MM.1S (cell line): ENCODE measurements around the gene GUCA2A.
"Not testable (repeated sequence)": the region's sequence is repeated elsewhere in the genome, so short reads cannot be mapped to it uniquely, and the experiment has no call there.

Experiments used
- DNase-seq: peaks from one replicate; pipeline ENCODE4 v3.0.0-alpha.2; 2015
- H2AFZ ChIP-seq: fragments of 300-600 bp; sonication (generic); 2 replicates; pipeline ENCODE4 v1.6.0; 2016; ENCODE audit warnings: antibody characterized with exemption, low read length
- H3F3A ChIP-seq: fragments of 300-600 bp; sonication (generic); 2 replicates; pipeline ENCODE4 v1.6.1; 2016; ENCODE audit warnings: mild to moderate bottlenecking, antibody characterized with exemption, low read length, moderate library complexity, mixed read lengths; ENCODE audit not compliant: insufficient read depth
- H3K27ac ChIP-seq: fragments of 300-600 bp; sonication (generic); 2 replicates; pipeline ENCODE4 v1.5.1; 2016; ENCODE audit warnings: mild to moderate bottlenecking, low read length
- H3K27me3 ChIP-seq: fragments of 300-600 bp; sonication (generic); replicated peaks from 2 replicates; pipeline ENCODE4 v1.6.0; 2016; ENCODE audit warnings: low read length; ENCODE audit not compliant: insufficient read depth
- H3K36me3 ChIP-seq: fragments of 300-600 bp; sonication (generic); replicated peaks from 2 replicates; pipeline ENCODE4 v1.6.1; 2016; ENCODE audit warnings: mild to moderate bottlenecking, low read length, mixed read lengths; ENCODE audit not compliant: insufficient read depth
- H3K4me1 ChIP-seq: fragments of 300-600 bp; sonication (generic); 2 replicates; pipeline ENCODE4 v1.6.1; 2016; ENCODE audit warnings: low read length, mixed read lengths
- H3K4me2 ChIP-seq: fragments of 300-600 bp; sonication (generic); 2 replicates; pipeline ENCODE4 v1.6.0; 2016; ENCODE audit warnings: low read depth, low read length
- H3K4me3 ChIP-seq: fragments of 300-600 bp; sonication (generic); 2 replicates; pipeline ENCODE4 v1.5.1; 2016; ENCODE audit warnings: low read length, mixed read lengths
- H3K79me2 ChIP-seq: fragments of 300-600 bp; sonication (generic); 2 replicates; pipeline ENCODE4 v1.6.1; 2016; ENCODE audit warnings: mixed run types, low read length, mixed read lengths
- H3K9ac ChIP-seq: fragments of 300-600 bp; sonication (generic); 2 replicates; pipeline ENCODE4 v1.6.1; 2016; ENCODE audit warnings: low read length, mixed read lengths
- H3K9me2 ChIP-seq: fragments of 300-600 bp; sonication (generic); replicated peaks from 2 replicates; pipeline ENCODE4 v1.6.1; 2016; ENCODE audit warnings: mild to moderate bottlenecking, low read length, mixed read lengths; ENCODE audit not compliant: insufficient read depth
- H3K9me3 ChIP-seq: fragments of 300-600 bp; sonication (generic); replicated peaks from 2 replicates; pipeline ENCODE4 v1.6.1; 2016; ENCODE audit warnings: mild to moderate bottlenecking, low read length, mixed read lengths; ENCODE audit not compliant: insufficient read depth
- H4K20me1 ChIP-seq: fragments of 300-600 bp; sonication (generic); 2 replicates; pipeline ENCODE4 v1.6.1; 2016; ENCODE audit warnings: mild to moderate bottlenecking, low read length, moderate library complexity, mixed read lengths; ENCODE audit not compliant: insufficient read depth
- CTCF ChIP-seq: fragments of 300-600 bp; sonication (generic); IDR thresholded peaks from 2 replicates; pipeline ENCODE4 v1.5.1; 2016; ENCODE audit warnings: antibody characterized with exemption, low read length, mixed read lengths
- EZH2 ChIP-seq: fragments of 300-600 bp; sonication (generic); optimal IDR thresholded peaks from 2 replicates; pipeline ENCODE3; 2017; ENCODE audit warnings: low read depth, mild to moderate bottlenecking, antibody characterized with exemption, low read length, mixed read lengths
- EZH2phosphoT487 ChIP-seq: fragments of 300-600 bp; sonication (generic); IDR thresholded peaks from 2 replicates; pipeline ENCODE4 v1.6.1; 2018; ENCODE audit warnings: antibody characterized with exemption, low read length

The GUCA2A gene, protein sequence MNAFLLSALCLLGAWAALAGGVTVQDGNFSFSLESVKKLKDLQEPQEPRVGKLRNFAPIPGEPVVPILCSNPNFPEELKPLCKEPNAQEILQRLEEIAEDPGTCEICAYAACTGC

DNA sequence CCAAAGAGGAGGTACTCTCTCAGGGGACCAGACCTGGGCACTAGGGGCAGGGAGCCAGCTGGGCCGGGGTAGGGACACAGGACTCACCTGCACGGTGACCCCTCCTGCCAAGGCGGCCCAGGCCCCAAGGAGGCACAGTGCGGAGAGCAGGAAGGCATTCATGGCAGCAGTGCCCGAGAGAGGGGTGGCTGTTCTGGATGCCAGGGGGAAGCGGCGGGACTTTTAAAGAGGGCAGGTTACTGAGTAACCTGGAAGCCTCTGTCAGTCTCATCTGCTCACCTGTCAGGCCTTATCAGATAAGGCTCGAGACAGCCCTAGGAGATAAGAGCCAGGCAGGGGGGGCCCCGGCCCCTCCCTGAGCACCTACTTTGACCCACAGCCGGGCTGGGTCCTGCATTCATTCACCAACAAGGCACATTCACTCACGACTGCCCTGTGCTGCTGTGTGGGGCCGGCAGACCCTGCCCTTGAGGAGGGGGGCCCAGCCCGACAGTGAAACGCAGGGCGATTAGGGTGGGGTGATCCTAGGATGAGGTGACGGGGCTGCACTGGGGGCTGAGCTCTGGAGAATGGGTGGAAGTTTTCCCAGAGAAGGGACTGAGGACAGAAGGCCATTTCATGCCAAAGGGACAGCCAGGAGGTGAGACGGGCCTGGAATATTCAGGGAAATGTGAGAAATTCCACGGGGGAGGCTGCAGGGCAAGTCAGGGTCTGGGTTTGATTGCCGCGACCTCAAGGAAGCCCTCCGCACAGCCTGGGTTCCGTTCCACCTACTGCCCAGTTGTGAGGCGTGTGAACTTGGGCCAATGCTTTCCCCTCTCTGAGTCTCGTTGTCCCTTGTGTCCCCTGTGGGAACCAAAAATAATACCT lies at the start of gene GUCA2A:
Gene GUCA2A, minus strand, starts transcription at position 195 of the 870 bp plus-strand sequence. Its CDS starts 33 bp downstream, at position 162.
- no peak for TF ChIP-seq CTCF
- no peak for TF ChIP-seq EZH2phosphoT487
- TF ChIP-seq EZH2: no peak
- no peak for DNase-seq
- no peak within 1 kb of the TSS for H3K4me2 ChIP-seq
- no peak within 1 kb of the TSS for H2AFZ ChIP-seq
- H3K79me2 ChIP-seq: no peaks in the 10 kb centered on the region
- no peaks in the 10 kb centered on the region for H3K9me3 ChIP-seq
- no peaks in the 10 kb centered on the region for H3K9me2 ChIP-seq
- H3K27ac ChIP-seq: no peak within 1 kb of the TSS
- H3K4me1 ChIP-seq: no peaks in the 10 kb centered on the region
- H3K9ac ChIP-seq: no peak within 1 kb of the TSS
- no peaks in the 10 kb centered on the region for H4K20me1 ChIP-seq
- no peak within 1 kb of the TSS for H3K4me3 ChIP-seq
- H3K36me3 ChIP-seq: no peaks in the 10 kb centered on the region
- H3F3A ChIP-seq: no peaks in the 10 kb centered on the region
- no peaks in the 10 kb centered on the region for H3K27me3 ChIP-seq

DNA sequence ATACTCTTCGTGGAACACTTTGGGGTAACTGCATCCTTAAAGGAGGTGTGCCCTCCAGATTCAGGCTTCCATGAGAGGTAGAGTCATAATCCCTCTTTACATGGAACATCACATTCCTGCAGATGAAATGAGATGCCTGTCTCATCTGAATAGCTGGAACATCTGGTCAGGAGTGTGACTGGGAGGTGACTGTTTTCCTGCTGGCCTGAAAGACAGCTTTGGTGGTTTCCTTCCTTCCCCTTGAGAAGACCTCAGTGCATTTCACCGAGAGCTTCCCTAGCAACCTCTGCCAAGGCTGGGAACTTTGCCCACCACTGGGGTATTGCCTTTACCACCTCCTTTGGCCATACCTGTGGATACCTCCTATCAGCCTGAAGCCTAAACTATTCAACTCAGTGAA lies 46.7 kb upstream of the GUCA2A start:
- H3K4me3 ChIP-seq: no peak overlapping the region
- H3K9me2 ChIP-seq: no peaks in the 10 kb centered on the region
- H3K9ac ChIP-seq: no peak overlapping the region
- no peak for DNase-seq
- peaks cover 29% of the 10 kb centered on the region for H3K79me2 ChIP-seq
- no peaks in the 10 kb centered on the region for H3K27me3 ChIP-seq
- no peak overlapping the region for H2AFZ ChIP-seq
- no peaks in the 10 kb centered on the region for H4K20me1 ChIP-seq
- no peaks in the 10 kb centered on the region for H3K9me3 ChIP-seq
- no peaks in the 10 kb centered on the region; the same call in 1 of the 2 replicates for H3K36me3 ChIP-seq
- TF ChIP-seq EZH2 (no peak), EZH2phosphoT487 (no peak)
- H3K4me2 ChIP-seq: no peak overlapping the region
- no peaks in the 10 kb centered on the region for H3K4me1 ChIP-seq
- no peak overlapping the region for H3K27ac ChIP-seq
- no peaks in the 10 kb centered on the region for H3F3A ChIP-seq

- Histone ChIP-seq H3K36me3 (no peaks in the 10 kb centered on the region; the same call in 1 of the 2 replicates), H3K9me2 (no peaks in the 10 kb centered on the region)
Observed at GRCh38 chr1:42210421-42211133, 46.0 kb upstream of the GUCA2A start.

GRCh38 chr1:42209526-42210251 lies 45.1 kb upstream of the GUCA2A start:
- Histone ChIP-seq H3K79me2 (peaks cover 25% of the 10 kb centered on the region), H3K9me2 (no peaks in the 10 kb centered on the region), H4K20me1 (no peaks in the 10 kb centered on the region), H3F3A (no peaks in the 10 kb centered on the region), H3K36me3 (no peaks in the 10 kb centered on the region; the same call in 1 of the 2 replicates), H3K9ac (no peak overlapping the region), H3K27me3 (no peaks in the 10 kb centered on the region), H3K4me3 (no peak overlapping the region), H3K27ac (no peak overlapping the region), H3K4me2 (no peak overlapping the region), H2AFZ (no peak overlapping the region), H3K9me3 (no peaks in the 10 kb centered on the region), H3K4me1 (no peaks in the 10 kb centered on the region)
- no peak for TF ChIP-seq EZH2
- TF ChIP-seq EZH2phosphoT487: no peak
- TF ChIP-seq CTCF: no peak
- no peak for DNase-seq

More at GRCh38 chr1:42210421-42211133, 46.0 kb upstream of the GUCA2A start:
- Histone ChIP-seq H3K79me2 (peaks cover 28% of the 10 kb centered on the region), H3K4me3 (no peak overlapping the region), H3K27ac (no peak overlapping the region), H4K20me1 (no peaks in the 10 kb centered on the region), H3K27me3 (no peaks in the 10 kb centered on the region), H3K9me3 (no peaks in the 10 kb centered on the region), H3F3A (no peaks in the 10 kb centered on the region), H3K9ac (no peak overlapping the region), H3K4me2 (no peak overlapping the region), H2AFZ (no peak overlapping the region), H3K4me1 (no peaks in the 10 kb centered on the region)
- no peak for DNase-seq
- TF ChIP-seq EZH2phosphoT487: no peak

DNA sequence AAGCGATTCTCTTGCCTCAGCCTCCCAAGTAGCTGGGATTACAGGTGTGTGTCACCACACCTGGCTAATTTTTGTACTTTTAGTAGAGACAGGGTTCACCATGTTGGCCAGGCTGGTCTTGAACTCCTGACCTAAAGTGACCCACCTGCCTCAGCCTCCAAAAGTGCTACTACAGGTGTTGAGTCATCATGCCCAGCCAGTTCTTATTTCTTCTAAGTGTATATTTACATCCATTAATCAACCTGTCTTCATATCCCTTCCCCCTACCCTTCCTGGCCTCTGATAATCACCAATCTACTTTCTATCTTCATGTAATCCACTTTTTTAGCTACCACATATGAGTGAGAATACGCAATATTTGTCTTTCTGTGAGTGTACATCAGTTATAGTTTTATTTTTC lies 42.4 kb upstream of the GUCA2A start:
- H3K27ac ChIP-seq, H3K4me3 ChIP-seq, H4K20me1 ChIP-seq, H3K9me3 ChIP-seq, H3F3A ChIP-seq, DNase-seq, H3K9ac ChIP-seq, H2AFZ ChIP-seq, H3K4me2 ChIP-seq, H3K27me3 ChIP-seq, H3K9me2 ChIP-seq, H3K4me1 ChIP-seq, H3K36me3 ChIP-seq: not testable (repeated sequence)
- H3K79me2 ChIP-seq: peaks cover 15% of the 10 kb centered on the region; the same call in 1 of the 2 replicates
